Skeletal muscle satellite cell (primary cell): ENCODE data around the gene SAP30BP.

ENCODE experiments used
- H3K27me3 ChIP-seq: 2 replicates; pipeline ENCODE4 v1.7.0; 2013; ENCODE audit warnings: low read length; ENCODE audit not compliant: control insufficient read depth, insufficient read depth
- H3K36me3 ChIP-seq: 2 replicates; pipeline ENCODE4 v1.7.0; 2013; ENCODE audit warnings: mild to moderate bottlenecking, control low read depth, low read length; ENCODE audit not compliant: insufficient read depth
- H3K4me1 ChIP-seq: 2 replicates; pipeline ENCODE4 v1.7.0; 2013; ENCODE audit warnings: low read length; ENCODE audit not compliant: control insufficient read depth, insufficient read depth
- H3K4me2 ChIP-seq: 2 replicates; pipeline ENCODE4 v1.7.0; 2013; ENCODE audit warnings: mild to moderate bottlenecking, low read length
- H3K4me3 ChIP-seq: 2 replicates; pipeline ENCODE4 v1.7.0; 2013; ENCODE audit warnings: low read length
- H3K9ac ChIP-seq: 2 replicates; pipeline ENCODE4 v1.7.0; 2013; ENCODE audit warnings: mild to moderate bottlenecking, low read depth, low read length, moderate library complexity
- H3K9me3 ChIP-seq: replicated peaks from 2 replicates; pipeline ENCODE4 v1.7.0; 2013; ENCODE audit warnings: mild to moderate bottlenecking, control low read depth, low read length

SAP30BP gene

GRCh38 chr17:75736173-75736835 lies 69.2 kb downstream of the SAP30BP start:
- Histone ChIP-seq H3K4me3 (no peak overlapping the region), H3K4me2 (no peak overlapping the region), H3K9ac (no peak overlapping the region), H3K27me3 (no peaks in the 10 kb centered on the region), H3K36me3 (no peaks in the 10 kb centered on the region), H3K4me1 (peaks cover 7% of the 10 kb centered on the region), H3K9me3 (no peaks in the 10 kb centered on the region)

DNA sequence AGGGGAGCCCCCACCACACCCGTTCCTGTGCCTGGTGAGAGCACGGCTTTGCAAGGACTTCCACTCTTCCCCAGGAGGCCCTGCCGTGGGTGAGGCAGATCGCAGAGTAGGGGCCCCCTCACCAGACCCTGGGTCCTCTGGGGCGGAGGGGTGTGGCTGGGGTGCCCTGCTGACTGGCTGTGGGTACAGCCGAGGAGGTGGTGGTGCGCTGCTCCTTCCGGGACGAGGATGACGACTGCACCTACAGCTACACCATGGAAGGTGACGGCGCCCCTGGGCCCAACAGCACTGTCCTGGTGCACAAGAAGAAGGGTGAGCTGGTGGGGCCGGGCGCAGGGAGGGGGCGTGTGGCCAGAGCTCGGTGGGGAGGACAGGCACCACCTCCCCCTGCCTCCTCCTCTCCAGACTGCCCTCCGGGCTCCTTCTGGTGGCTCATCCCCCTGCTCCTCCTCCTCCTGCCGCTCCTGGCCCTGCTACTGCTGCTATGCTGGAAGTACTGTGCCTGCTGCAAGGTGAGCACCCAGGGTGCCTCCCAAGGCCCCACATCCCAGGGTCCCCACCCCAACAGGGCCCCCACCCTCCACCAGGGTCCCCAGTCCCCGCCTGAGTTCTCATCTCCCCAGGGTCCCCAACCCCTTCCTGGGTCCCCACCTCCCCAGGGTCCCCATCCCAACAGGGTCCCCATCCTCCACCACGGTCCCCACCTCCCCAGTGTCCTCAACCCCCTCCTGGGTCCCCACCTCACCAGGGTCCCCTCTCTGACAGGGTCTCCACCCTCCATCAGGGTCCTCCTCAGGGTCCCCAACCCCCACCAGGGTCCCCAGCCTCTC lies 70.2 kb downstream of the SAP30BP start:
- H3K9ac ChIP-seq: no peak overlapping the region
- no peak overlapping the region for H3K4me3 ChIP-seq
- no peak overlapping the region for H3K4me2 ChIP-seq
- no peaks in the 10 kb centered on the region for H3K9me3 ChIP-seq
- no peaks in the 10 kb centered on the region for H3K36me3 ChIP-seq
- H3K4me1 ChIP-seq: peaks cover 7% of the 10 kb centered on the region
- no peaks in the 10 kb centered on the region for H3K27me3 ChIP-seq

DNA sequence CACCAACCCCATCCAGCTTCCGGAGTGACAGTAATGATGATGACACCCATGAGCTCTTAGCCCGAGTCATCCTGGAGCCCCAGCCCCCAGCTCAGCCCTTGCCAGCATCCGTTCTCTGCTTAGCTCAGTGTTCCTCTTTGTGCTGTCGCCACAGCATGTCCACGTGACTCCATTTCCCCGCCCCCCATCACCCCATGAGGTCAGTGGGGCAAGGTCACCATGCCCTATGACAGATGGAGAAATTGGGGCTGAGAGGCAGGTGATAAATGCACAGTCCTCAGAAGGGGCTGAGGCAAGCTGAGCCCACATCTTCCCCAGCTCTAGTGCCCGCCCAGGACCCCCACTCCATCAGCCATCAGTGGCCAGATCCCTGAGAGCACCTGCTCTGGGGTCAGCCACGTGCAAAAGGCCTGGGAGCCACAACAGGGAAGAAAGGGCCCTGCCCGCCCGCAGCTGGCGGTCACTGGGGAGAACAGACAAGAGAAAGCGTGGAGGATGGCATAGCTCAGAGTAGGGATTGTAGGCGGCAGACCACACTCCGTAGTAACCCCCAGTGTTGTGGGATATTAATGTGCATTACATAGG lies 71.2 kb downstream of the SAP30BP start:
- no peak overlapping the region for H3K9ac ChIP-seq
- no peaks in the 10 kb centered on the region for H3K27me3 ChIP-seq
- H3K36me3 ChIP-seq: no peaks in the 10 kb centered on the region

GRCh38 chr17:75739174-75739573 lies 72.0 kb downstream of the SAP30BP start:
- Histone ChIP-seq H3K9me3 (no peaks in the 10 kb centered on the region), H3K9ac (no peak overlapping the region), H3K4me1 (peaks cover 7% of the 10 kb centered on the region), H3K36me3 (no peaks in the 10 kb centered on the region), H3K4me3 (no peak overlapping the region), H3K27me3 (no peaks in the 10 kb centered on the region), H3K4me2 (no peak overlapping the region)

More for the DNA sequence above, 71.2 kb downstream of the SAP30BP start:
- peaks cover 7% of the 10 kb centered on the region for H3K4me1 ChIP-seq
- H3K4me2 ChIP-seq: no peak overlapping the region
- H3K4me3 ChIP-seq: no peak overlapping the region
- no peaks in the 10 kb centered on the region for H3K9me3 ChIP-seq

DNA sequence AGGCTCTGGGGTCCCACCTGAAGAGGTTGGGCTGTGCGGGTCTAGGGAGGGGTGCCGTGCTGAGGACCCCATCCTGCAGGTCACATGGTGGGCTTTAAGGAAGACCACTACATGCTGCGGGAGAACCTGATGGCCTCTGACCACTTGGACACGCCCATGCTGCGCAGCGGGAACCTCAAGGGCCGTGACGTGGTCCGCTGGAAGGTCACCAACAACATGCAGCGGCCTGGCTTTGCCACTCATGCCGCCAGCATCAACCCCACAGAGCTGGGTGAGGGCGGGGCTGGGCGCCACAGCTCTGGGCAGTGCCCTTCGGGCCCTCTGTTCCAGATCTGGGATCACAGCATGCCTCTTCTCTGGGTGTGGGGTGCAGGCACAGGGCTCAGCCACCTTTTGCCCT lies 72.7 kb downstream of the SAP30BP start:
- no peak overlapping the region for H3K4me2 ChIP-seq
- no peak overlapping the region for H3K9ac ChIP-seq
- H3K36me3 ChIP-seq: no peaks in the 10 kb centered on the region
- no peaks in the 10 kb centered on the region for H3K27me3 ChIP-seq
- no peak overlapping the region for H3K4me3 ChIP-seq
- peaks cover 7% of the 10 kb centered on the region for H3K4me1 ChIP-seq
- no peaks in the 10 kb centered on the region for H3K9me3 ChIP-seq

GRCh38 chr17:75740215-75740614 lies 73.1 kb downstream of the SAP30BP start:
- Histone ChIP-seq H3K36me3 (no peaks in the 10 kb centered on the region), H3K9me3 (no peaks in the 10 kb centered on the region), H3K9ac (no peak overlapping the region), H3K4me1 (peaks cover 7% of the 10 kb centered on the region), H3K27me3 (no peaks in the 10 kb centered on the region), H3K4me3 (no peak overlapping the region), H3K4me2 (no peak overlapping the region)

DNA sequence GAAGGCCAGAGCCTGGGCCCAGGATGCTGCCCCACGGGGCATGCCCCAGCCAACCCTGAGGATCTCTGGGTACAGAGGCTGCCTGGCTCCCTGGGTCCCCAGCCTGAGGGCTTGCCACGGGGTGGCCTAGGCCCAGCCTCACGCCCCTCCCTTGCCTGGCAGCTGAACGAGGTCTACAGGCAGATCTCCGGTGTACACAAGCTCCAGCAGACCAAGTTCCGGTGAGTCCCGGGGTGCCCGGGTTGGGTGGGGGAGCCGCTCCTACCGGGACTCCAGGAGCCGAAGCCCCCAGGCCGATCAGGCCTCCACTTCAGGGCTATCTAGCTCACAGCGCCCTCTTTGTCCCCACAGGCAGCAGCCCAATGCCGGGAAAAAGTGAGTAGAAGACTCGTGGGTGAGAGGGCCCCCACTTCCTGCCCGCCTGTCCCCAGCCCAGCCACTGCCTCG lies 73.5 kb downstream of the SAP30BP start:
- H3K9me3 ChIP-seq: no peaks in the 10 kb centered on the region
- H3K9ac ChIP-seq: no peak overlapping the region
- no peaks in the 10 kb centered on the region for H3K36me3 ChIP-seq
- H3K4me1 ChIP-seq: peaks cover 7% of the 10 kb centered on the region
- no peak overlapping the region for H3K4me3 ChIP-seq
- H3K27me3 ChIP-seq: no peaks in the 10 kb centered on the region
- H3K4me2 ChIP-seq: no peak overlapping the region

DNA sequence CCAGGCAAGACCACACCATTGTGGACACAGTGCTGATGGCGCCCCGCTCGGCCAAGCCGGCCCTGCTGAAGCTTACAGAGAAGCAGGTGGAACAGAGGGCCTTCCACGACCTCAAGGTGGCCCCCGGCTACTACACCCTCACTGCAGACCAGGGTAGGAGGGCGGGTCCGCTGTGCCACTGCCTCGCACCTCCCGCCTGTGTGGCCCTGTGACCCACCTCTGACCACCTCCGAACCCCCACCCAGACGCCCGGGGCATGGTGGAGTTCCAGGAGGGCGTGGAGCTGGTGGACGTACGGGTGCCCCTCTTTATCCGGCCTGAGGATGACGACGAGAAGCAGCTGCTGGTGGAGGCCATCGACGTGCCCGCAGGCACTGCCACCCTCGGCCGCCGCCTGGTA lies 75.2 kb downstream of the SAP30BP start:
- H3K4me3 ChIP-seq: no peak overlapping the region
- H3K9ac ChIP-seq: no peak overlapping the region
- H3K27me3 ChIP-seq: no peaks in the 10 kb centered on the region
- peaks cover 7% of the 10 kb centered on the region for H3K4me1 ChIP-seq
- H3K36me3 ChIP-seq: no peaks in the 10 kb centered on the region
- no peak overlapping the region for H3K4me2 ChIP-seq
- no peaks in the 10 kb centered on the region for H3K9me3 ChIP-seq

GRCh38 chr17:75743625-75744206 lies 76.6 kb downstream of the SAP30BP start:
- Histone ChIP-seq H3K9ac (no peak overlapping the region), H3K27me3 (no peaks in the 10 kb centered on the region), H3K9me3 (no peaks in the 10 kb centered on the region), H3K36me3 (no peaks in the 10 kb centered on the region), H3K4me2 (no peak overlapping the region), H3K4me1 (no peaks in the 10 kb centered on the region), H3K4me3 (no peak overlapping the region)

DNA sequence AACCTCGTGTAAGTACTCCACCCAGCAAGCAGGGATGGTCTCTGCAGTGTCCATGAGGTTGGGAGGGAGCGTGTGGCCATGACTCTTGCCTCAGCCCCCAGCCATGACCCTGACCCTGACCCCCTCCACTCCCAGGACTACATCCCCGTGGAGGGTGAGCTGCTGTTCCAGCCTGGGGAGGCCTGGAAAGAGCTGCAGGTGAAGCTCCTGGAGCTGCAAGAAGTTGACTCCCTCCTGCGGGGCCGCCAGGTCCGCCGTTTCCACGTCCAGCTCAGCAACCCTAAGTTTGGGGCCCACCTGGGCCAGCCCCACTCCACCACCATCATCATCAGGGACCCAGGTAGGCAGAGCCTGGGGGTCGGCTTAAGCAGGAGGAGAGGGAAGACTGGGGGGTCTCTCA lies 81.6 kb downstream of the SAP30BP start:
- Histone ChIP-seq H3K36me3 (no peaks in the 10 kb centered on the region), H3K9ac (no peak overlapping the region), H3K4me3 (no peak overlapping the region)

DNA sequence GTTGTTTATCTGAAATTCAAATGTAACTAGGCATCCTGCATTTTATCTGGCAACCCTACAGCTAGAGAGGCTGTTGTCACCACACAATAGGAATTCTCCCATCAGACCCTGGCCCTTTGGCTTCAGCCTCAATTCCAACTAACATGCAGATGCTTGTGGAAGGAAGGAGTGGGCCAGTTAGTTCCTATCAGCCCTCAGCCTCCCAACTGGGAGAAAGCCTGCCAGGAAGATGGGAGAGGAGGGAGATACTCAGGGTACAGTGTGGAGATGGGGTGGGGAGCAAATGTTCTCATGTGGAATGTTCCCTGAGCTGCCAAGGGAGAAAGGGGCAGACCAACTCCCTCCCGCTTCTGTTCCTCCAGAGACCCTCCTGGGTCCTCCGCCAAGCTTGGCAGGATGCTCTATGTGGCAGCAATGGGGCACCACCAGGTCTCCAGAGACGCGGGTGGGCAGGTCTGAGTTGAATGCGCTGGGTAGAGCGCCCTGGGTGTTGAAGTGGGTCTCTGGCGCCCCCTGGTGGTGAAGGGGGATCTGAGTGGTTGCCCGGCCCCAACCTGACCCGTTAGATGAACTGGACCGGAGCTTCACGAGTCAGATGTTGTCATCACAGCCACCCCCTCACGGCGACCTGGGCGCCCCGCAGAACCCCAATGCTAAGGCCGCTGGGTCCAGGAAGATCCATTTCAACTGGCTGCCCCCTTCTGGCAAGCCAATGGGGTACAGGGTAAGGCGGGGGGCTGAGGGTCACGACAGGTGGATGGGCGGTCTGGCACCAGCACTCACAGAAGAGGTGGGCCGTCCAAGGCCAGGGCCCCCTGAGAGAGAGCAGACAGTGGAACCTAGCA lies 82.6 kb downstream of the SAP30BP start:
- Histone ChIP-seq H3K4me3 (peak overlapping the region; percentile 44), H3K9me3 (no peaks in the 10 kb centered on the region), H3K4me1 (peaks cover 19% of the 10 kb centered on the region), H3K9ac (no peak overlapping the region), H3K4me2 (peak overlapping the region; percentile 70), H3K36me3 (no peaks in the 10 kb centered on the region), H3K27me3 (peaks cover 6% of the 10 kb centered on the region)

More for the DNA sequence above, 81.6 kb downstream of the SAP30BP start:
- H3K4me1 ChIP-seq: peaks cover 8% of the 10 kb centered on the region
- peaks cover 6% of the 10 kb centered on the region for H3K27me3 ChIP-seq
- H3K4me2 ChIP-seq: no peak overlapping the region
- H3K9me3 ChIP-seq: no peaks in the 10 kb centered on the region
